ENCODE data around the gene ZW10. TPM values are rescaled to one million over a fixed set of nuclear protein-coding genes. Genes with fewer than 3 reads are reported as not detected.

ZW10 gene
- total and polyA plus RNA-seq, 2 of the 13 experiments (the other 11 are each of a cell fraction or from before 2014, with no cell fraction given), result 5.8 to 31.3 TPM

DNA sequence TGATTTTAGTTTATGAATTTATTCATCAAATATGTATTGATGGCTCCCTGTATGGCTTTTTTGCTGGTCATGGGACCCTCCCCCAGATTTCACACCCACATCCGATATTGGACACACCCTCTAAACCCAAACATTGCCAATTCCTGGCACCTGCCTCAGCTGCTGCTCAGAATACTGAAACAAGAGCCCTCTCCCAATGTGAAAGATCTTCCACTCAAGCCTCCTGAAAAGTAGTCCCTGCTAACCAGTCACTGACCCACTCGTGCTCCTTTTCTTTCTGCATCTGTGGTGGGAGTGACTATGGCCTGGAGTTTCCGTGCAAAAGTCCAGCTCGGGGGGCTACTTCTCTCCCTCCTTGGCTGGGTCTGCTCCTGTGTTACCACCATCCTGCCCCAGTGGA lies 6.0 kb upstream of the ZW10 start, which contains the start of gene CLDN25:
CLDN25 (plus strand) TSS at position 301 of the 400 bp plus-strand sequence; CDS start at position 301, 0 bp downstream.
- Histone ChIP-seq H3K9ac (ENCODE audit: insufficient read depth, low read depth, low read length) (no peak within 1 kb of the TSS), H4K20me1 (ENCODE audit: insufficient read depth, low read length) (no peaks in the 10 kb centered on the region), H3K36me3 (replicated peaks in 1 of 2; ENCODE audit: control insufficient read depth in 1 of 2, insufficient read depth in 2 of 2, low read length in 2 of 2) (no peaks in the 10 kb centered on the region), H3K27me3 (ENCODE audit: control insufficient read depth in 1 of 2, insufficient read depth in 2 of 2, low read length in 2 of 2) (peaks cover 0 to 7% of the 10 kb centered on the region in 2 experiments; a peak in 2 of 5 replicates), H3K4me1 (ENCODE audit: insufficient read depth, low read length) (peaks cover 7% of the 10 kb centered on the region; the same call in 1 of the 2 replicates), H3K79me2 (ENCODE audit: insufficient read depth, low read length) (no peaks in the 10 kb centered on the region), H3K9me3 (ENCODE audit: low read length) (no peaks in the 10 kb centered on the region), H2AFZ (ENCODE audit: low read length) (no peak within 1 kb of the TSS), H3K4me2 (ENCODE audit: low read depth, low read length) (no peak within 1 kb of the TSS), H3K4me3 (replicated peaks in 1 of 3; ENCODE audit: insufficient read depth in 1 of 3, low read depth in 2 of 3, low read length in 3 of 3) (no peak within 1 kb of the TSS), H3K27ac (ENCODE audit: extremely low read length, insufficient read depth, low read length) (no peak within 1 kb of the TSS)
- in situ Hi-C loops (cut with HindIII; ENCODE audit: extremely low pct_ligation_motif_present, low pct_unique_long_range_greater_than_20kb) (no loop called here), intact Hi-C loops (cut with micrococcal nuclease; ENCODE audit: unreplicated experiment) (no loop called here)
- no peak for DNase-seq (ENCODE audit: low spot score)
- TF ChIP-seq TAF15 (IDR thresholded peaks at IDR 0.05; ENCODE audit: low read depth, low read length, poor library complexity, severe bottlenecking), result no peak
- TF ChIP-seq ZNF720 (CRISPR knock-in tag; IDR thresholded peaks at IDR 0.05), result no peak
- no peak for TF ChIP-seq MAFG (CRISPR knock-in tag; IDR thresholded peaks at IDR 0.05)
- no peak for TF ChIP-seq MEF2D (CRISPR knock-in tag; IDR thresholded peaks at IDR 0.05)
- TF ChIP-seq, protein P1, sequence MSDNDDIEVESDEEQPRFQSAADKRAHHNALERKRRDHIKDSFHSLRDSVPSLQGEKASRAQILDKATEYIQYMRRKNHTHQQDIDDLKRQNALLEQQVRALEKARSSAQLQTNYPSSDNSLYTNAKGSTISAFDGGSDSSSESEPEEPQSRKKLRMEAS (IDR thresholded peaks at IDR 0.05), result no peak
- no peak for TF ChIP-seq HNRNPL (IDR thresholded peaks at IDR 0.05; ENCODE audit: low read depth, low read length)
- TF ChIP-seq JUN (CRISPR knock-in tag; IDR thresholded peaks at IDR 0.05), result no peak
- TF ChIP-seq, protein P2, sequence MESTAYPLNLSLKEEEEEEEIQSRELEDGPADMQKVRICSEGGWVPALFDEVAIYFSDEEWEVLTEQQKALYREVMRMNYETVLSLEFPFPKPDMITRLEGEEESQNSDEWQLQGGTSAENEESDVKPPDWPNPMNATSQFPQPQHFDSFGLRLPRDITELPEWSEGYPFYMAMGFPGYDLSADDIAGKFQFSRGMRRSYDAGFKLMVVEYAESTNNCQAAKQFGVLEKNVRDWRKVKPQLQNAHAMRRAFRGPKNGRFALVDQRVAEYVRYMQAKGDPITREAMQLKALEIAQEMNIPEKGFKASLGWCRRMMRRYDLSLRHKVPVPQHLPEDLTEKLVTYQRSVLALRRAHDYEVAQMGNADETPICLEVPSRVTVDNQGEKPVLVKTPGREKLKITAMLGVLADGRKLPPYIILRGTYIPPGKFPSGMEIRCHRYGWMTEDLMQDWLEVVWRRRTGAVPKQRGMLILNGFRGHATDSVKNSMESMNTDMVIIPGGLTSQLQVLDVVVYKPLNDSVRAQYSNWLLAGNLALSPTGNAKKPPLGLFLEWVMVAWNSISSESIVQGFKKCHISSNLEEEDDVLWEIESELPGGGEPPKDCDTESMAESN (CRISPR knock-in tag; conservative IDR thresholded peaks at IDR 0.05), result no peak
- 25% methylated on average over 4 of the region's 4 CpGs for WGBS (ENCODE audit: low lambda C conversion rate)
- POLR2A ChIA-PET, result no interaction called here
- no peak for FAIRE-seq
- CTCF ChIA-PET (ENCODE audit: low intra/inter-chr PET ratio, low total read pairs), result no interaction called here
- ATAC-seq, result no peak
- no TSS peak for BruUV-seq (replicated peaks)

Measured in HepG2 (cell line).